ENCODE data around the gene TBXAS1. TPM values are rescaled to one million over a fixed set of nuclear protein-coding genes. Genes with fewer than 3 reads are reported as not detected.

TBXAS1 gene
- polyA plus RNA-seq, 2 of the 4 experiments (the other 2 are of a cell fraction): 8.8 to 11.6 TPM

GRCh38 chr7:139808846-139809442, 20.1 kb upstream of the TBXAS1 start:
- Histone ChIP-seq H3K9me3 (peaks cover 3% of the 10 kb centered on the region; the same call in 2 of the 3 replicates), H3K4me3 (no peak overlapping the region), H3K4me2 (no peak overlapping the region), H3K4me1 (no peaks in the 10 kb centered on the region), H3K27ac (no peak overlapping the region)
- ChIA-PET CTCF (interaction anchor here (0.6 to 1.4 kb wide), 4 partner anchors 18 to 107 kb away, joined by 3 read pairs; no protein-coding TSS in a partner anchor), POLR2A (no interaction called here)
- FAIRE-seq: no peak
- DNase-seq (ENCODE audit: low read depth in 1 of 2, low spot score in 1 of 2): no peak
- ATAC-seq: no peak
- no peak for TF ChIP-seq MYC (IDR thresholded peaks at IDR 0.05; ENCODE audit: borderline replicate concordance, low read length)
- TF ChIP-seq EP300 (IDR thresholded peaks at IDR 0.05): no peak
- TF ChIP-seq CHD4 (IDR thresholded peaks at IDR 0.05; ENCODE audit: borderline replicate concordance): no peak
- no peak for TF ChIP-seq HEYL (CRISPR knock-in tag; IDR thresholded peaks at IDR 0.05)
- TF ChIP-seq ZC3H11A (IDR thresholded peaks at IDR 0.05): no peak
- no peak for TF ChIP-seq SMC3 (IDR thresholded peaks at IDR 0.05)
- no peak for TF ChIP-seq CBX8 (IDR thresholded peaks at IDR 0.05)
- no peak for TF ChIP-seq POLR2AphosphoS2 (conservative IDR thresholded peaks at IDR 0.05; ENCODE audit: low read length)

GRCh38 chr7:139811066-139811465, 18.0 kb upstream of the TBXAS1 start:
- no peaks in the 10 kb centered on the region for H3K9me3 ChIP-seq
- ChIA-PET POLR2A (no interaction called here), CTCF (no interaction called here)
- WGBS (ENCODE audit: missing lambda C conversion rate): 31% methylated on average over 2 of the region's 2 CpGs
- FAIRE-seq: no peak
- no peak overlapping the region for H3K4me3 ChIP-seq
- H3K4me2 ChIP-seq: no peak overlapping the region
- TF ChIP-seq HEYL (CRISPR knock-in tag; IDR thresholded peaks at IDR 0.05) (no peak), NR3C1 (IDR thresholded peaks at IDR 0.05) (no peak), BHLHE40 (IDR thresholded peaks at IDR 0.05; ENCODE audit: low read depth, low read length) (no peak), MAFK (IDR thresholded peaks at IDR 0.05; ENCODE audit: partially characterized antibody) (no peak), JUN (IDR thresholded peaks at IDR 0.05) (no peak), HOXB5 (CRISPR knock-in tag; IDR thresholded peaks at IDR 0.05) (no peak), CHD2 (IDR thresholded peaks at IDR 0.05; ENCODE audit: low read length, partially characterized antibody) (no peak), CBX2 (IDR thresholded peaks at IDR 0.05; ENCODE audit: borderline replicate concordance, low read depth) (no peak), FOXS1 (CRISPR knock-in tag; IDR thresholded peaks at IDR 0.05) (no peak), CEBPB (IDR thresholded peaks at IDR 0.05) (no peak), NPAS2 (CRISPR knock-in tag; IDR thresholded peaks at IDR 0.05; ENCODE audit: borderline replicate concordance) (no peak), RARB (CRISPR knock-in tag; IDR thresholded peaks at IDR 0.05) (no peak), GATA3 (IDR thresholded peaks at IDR 0.05; ENCODE audit: borderline replicate concordance) (no peak), HDAC2 (IDR thresholded peaks at IDR 0.05) (no peak), EP300 (IDR thresholded peaks at IDR 0.05) (no peak), HOXB13 (CRISPR knock-in tag; IDR thresholded peaks at IDR 0.05; ENCODE audit: low read depth) (no peak)
- TF ChIP-seq, protein P1, sequence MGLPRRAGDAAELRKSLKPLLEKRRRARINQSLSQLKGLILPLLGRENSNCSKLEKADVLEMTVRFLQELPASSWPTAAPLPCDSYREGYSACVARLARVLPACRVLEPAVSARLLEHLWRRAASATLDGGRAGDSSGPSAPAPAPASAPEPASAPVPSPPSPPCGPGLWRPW (IDR thresholded peaks at IDR 0.05): no peak
- TF ChIP-seq, protein P2, sequence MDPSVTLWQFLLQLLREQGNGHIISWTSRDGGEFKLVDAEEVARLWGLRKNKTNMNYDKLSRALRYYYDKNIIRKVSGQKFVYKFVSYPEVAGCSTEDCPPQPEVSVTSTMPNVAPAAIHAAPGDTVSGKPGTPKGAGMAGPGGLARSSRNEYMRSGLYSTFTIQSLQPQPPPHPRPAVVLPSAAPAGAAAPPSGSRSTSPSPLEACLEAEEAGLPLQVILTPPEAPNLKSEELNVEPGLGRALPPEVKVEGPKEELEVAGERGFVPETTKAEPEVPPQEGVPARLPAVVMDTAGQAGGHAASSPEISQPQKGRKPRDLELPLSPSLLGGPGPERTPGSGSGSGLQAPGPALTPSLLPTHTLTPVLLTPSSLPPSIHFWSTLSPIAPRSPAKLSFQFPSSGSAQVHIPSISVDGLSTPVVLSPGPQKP (IDR thresholded peaks at IDR 0.05; ENCODE audit: low read depth, low read length): no peak
- no peak for ATAC-seq
- no peak overlapping the region for H3K27ac ChIP-seq
- DNase-seq (ENCODE audit: low read depth in 1 of 2, low spot score in 1 of 2): no peak
- no peaks in the 10 kb centered on the region for H3K4me1 ChIP-seq

DNA sequence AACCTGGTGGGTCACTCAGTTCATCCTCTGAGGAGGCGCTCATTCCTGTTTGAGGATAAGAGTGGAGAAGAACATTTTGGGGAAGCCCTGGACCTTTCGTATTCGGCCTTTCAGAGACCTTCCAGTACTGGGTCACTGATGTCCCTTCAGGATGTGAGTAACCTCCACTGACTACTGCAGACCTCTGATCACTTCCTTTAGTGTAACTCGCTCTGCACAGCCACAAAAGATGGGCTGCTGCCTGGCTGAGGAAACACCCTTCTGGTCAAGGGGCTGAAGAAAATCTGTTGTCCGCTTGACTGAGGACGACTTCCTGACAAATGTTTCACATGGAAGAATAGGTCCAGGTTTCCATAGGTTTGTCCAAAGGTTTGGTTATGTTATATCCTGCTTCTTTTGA, 15.9 kb upstream of the TBXAS1 start:
- TF ChIP-seq FOSL2 (IDR thresholded peaks at IDR 0.05): no peak
- TF ChIP-seq FOSL2 (CRISPR knock-in tag; IDR thresholded peaks at IDR 0.05): no peak
- TF ChIP-seq ZSCAN20 (CRISPR knock-in tag; IDR thresholded peaks at IDR 0.05): no peak
- no peak for TF ChIP-seq NR3C1 (IDR thresholded peaks at IDR 0.05)
- TF ChIP-seq, protein P3, sequence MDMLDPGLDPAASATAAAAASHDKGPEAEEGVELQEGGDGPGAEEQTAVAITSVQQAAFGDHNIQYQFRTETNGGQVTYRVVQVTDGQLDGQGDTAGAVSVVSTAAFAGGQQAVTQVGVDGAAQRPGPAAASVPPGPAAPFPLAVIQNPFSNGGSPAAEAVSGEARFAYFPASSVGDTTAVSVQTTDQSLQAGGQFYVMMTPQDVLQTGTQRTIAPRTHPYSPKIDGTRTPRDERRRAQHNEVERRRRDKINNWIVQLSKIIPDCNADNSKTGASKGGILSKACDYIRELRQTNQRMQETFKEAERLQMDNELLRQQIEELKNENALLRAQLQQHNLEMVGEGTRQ (IDR thresholded peaks at IDR 0.05): no peak
- no peak for TF ChIP-seq JUN (IDR thresholded peaks at IDR 0.05)
- no peak for TF ChIP-seq FOXS1 (CRISPR knock-in tag; IDR thresholded peaks at IDR 0.05)
- no peak for TF ChIP-seq RARB (CRISPR knock-in tag; IDR thresholded peaks at IDR 0.05)
- no peak for TF ChIP-seq CHD2 (IDR thresholded peaks at IDR 0.05; ENCODE audit: low read length, partially characterized antibody)
- no peak for TF ChIP-seq E2F6 (IDR thresholded peaks at IDR 0.05; ENCODE audit: borderline replicate concordance, low read depth)
- no peak for TF ChIP-seq ZC3H11A (IDR thresholded peaks at IDR 0.05)
- no peak for TF ChIP-seq TP53 (CRISPR knock-in tag; IDR thresholded peaks at IDR 0.05)
- no peak for TF ChIP-seq CBX8 (IDR thresholded peaks at IDR 0.05)
- no peak for TF ChIP-seq RAD21 (conservative IDR thresholded peaks at IDR 0.05 in 1 of 2, IDR thresholded peaks at IDR 0.05 in 1 of 2)
- TF ChIP-seq, protein P2 (IDR thresholded peaks at IDR 0.05; ENCODE audit: low read depth, low read length): no peak
- TF ChIP-seq MAFK (IDR thresholded peaks at IDR 0.05; ENCODE audit: partially characterized antibody): no peak
- Histone ChIP-seq H3K9me3 (peaks cover 6% of the 10 kb centered on the region; the same call in 1 of the 3 replicates), H3K4me3 (no peak overlapping the region), H3K4me1 (no peaks in the 10 kb centered on the region), H3K4me2 (no peak overlapping the region), H3K27ac (no peak overlapping the region)
- DNase-seq (ENCODE audit: low read depth in 1 of 2, low spot score in 1 of 2): no peak
- no peak for ATAC-seq
- ChIA-PET CTCF (no interaction called here), POLR2A (no interaction called here)
- WGBS (ENCODE audit: missing lambda C conversion rate): 83% methylated on average over 6 of the region's 6 CpGs
- no peak for FAIRE-seq
